GM19023 (cell line): Measurements from ENCODE around the gene HEYL.

ENCODE experiments used
- ATAC-seq: cut with Tn5 transposase; IDR thresholded peaks from one replicate; pipeline ENCODE4 v1.9.1; 2021; ENCODE audit warnings: mild to moderate bottlenecking, moderate library complexity; ENCODE audit not compliant: unreplicated experiment

HEYL gene

GRCh38 chr1:39639305-39640130 is at the start of gene HEYL:
HEYL (minus strand) TSS chr1:39639643; CDS start chr1:39639625, 18 bp downstream.
- ATAC-seq: no peak

- no peak for ATAC-seq
Observed at GRCh38 chr1:39689214-39689613, 49.8 kb upstream of the HEYL start.

GRCh38 chr1:39688706-39689105 is 49.3 kb upstream of the HEYL start:
- ATAC-seq: no peak

GRCh38 chr1:39687243-39687642 is 47.8 kb upstream of the HEYL start:
- ATAC-seq: no peak

GRCh38 chr1:39685071-39685470 is 45.6 kb upstream of the HEYL start:
- no peak for ATAC-seq

GRCh38 chr1:39684313-39684664 is 44.8 kb upstream of the HEYL start:
- no peak for ATAC-seq

GRCh38 chr1:39683591-39684312 is 44.3 kb upstream of the HEYL start:
- no peak for ATAC-seq

GRCh38 chr1:39681999-39682398 is 42.6 kb upstream of the HEYL start:
- ATAC-seq: no peak

- ATAC-seq: no peak
Observed at GRCh38 chr1:39681294-39681693, 41.9 kb upstream of the HEYL start.

GRCh38 chr1:39680751-39681150 is 41.3 kb upstream of the HEYL start:
- ATAC-seq: no peak

GRCh38 chr1:39679821-39680220 is 40.4 kb upstream of the HEYL start:
- ATAC-seq: no peak

- no peak for ATAC-seq
Observed at GRCh38 chr1:39678889-39679288, 39.4 kb upstream of the HEYL start.

- no peak for ATAC-seq
Observed at GRCh38 chr1:39677645-39678044, 38.2 kb upstream of the HEYL start.

GRCh38 chr1:39676948-39677548 is 37.6 kb upstream of the HEYL start:
- ATAC-seq: no peak

GRCh38 chr1:39675220-39675619 is 35.8 kb upstream of the HEYL start:
- ATAC-seq: no peak

- ATAC-seq: no peak
Observed at GRCh38 chr1:39673215-39673614, 33.8 kb upstream of the HEYL start.

GRCh38 chr1:39672551-39672947 is 33.1 kb upstream of the HEYL start:
- no peak for ATAC-seq

GRCh38 chr1:39671793-39672550 is 32.5 kb upstream of the HEYL start, which contains the start of gene NT5C1A:
NT5C1A (minus strand) TSS chr1:39672107; CDS start chr1:39672038, 69 bp downstream.
- no peak for ATAC-seq

GRCh38 chr1:39671433-39671792 is 32.0 kb upstream of the HEYL start:
- ATAC-seq: no peak

- no peak for ATAC-seq
Observed at GRCh38 chr1:39670689-39671088, 31.2 kb upstream of the HEYL start.

- no peak for ATAC-seq
Observed at GRCh38 chr1:39668894-39669293, 29.5 kb upstream of the HEYL start.
